ENCODE data around the gene ZNF717.
"Not testable (repeated sequence)": the region's sequence is repeated elsewhere in the genome, so short reads cannot be mapped to it uniquely, and the experiment has no call there.

Gene ZNF717

DNA sequence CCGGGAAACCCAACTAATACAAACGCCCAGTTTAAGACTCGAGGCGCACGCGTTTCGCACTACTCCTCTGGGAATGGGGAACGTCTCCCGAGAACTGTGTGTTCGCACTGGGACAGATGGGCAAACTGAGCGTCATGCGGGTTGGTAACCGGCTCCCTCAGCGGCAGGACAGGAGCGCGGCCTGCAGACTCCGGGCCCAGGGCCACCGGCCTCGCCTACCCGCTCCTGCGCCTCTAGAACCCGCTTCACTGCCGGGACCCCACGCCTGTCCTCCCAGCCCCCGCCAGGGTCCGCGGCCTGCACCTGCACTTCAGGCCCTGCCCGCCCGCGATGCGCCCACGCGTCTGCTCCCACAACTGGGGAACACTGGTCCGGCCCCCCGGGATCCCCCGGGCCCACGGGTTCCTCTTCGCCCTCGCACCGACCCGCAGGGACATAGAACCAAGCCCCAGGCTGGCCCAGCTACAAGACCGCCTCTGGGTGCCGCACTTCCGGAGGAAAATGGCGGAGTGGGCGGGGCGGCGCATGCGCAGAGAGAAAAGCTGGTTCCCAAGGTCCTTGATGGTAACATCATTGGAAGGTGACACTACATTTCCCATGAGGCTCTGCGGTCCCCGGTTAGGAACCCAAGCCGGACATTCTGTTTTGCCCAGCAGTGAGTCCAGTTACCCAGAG, at the start of gene ZNF717:
Gene ZNF717, minus strand, starts transcription at position 469 of the 675 bp plus-strand sequence. CDS start 2,187 bp downstream, outside the sequence.
- DNase-seq (ENCODE audit: low read depth in 1 of 2, low spot score in 1 of 2) = peak; percentile 86 to 93

DNA sequence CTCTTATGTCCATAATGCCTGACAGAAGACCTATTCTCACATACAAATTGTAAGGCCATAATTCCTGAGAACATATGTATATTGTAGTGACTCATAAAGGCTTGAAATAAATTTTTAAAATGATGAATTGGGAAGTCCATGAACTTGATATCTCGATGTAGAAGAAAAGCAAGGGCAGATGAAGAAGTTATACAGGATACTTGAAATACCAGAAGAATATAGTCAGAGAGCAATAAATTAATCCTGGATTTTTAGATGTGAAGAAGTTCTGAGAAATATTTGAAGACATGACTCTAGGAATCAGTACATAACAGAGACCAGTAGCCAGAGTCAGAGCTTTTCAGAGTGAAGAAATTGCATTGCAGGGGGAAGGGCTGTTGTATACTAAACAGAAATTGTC, 45.7 kb upstream of the ZNF717 start:
- not testable (repeated sequence) for DNase-seq (ENCODE audit: low read depth in 1 of 2, low spot score in 1 of 2)

DNA sequence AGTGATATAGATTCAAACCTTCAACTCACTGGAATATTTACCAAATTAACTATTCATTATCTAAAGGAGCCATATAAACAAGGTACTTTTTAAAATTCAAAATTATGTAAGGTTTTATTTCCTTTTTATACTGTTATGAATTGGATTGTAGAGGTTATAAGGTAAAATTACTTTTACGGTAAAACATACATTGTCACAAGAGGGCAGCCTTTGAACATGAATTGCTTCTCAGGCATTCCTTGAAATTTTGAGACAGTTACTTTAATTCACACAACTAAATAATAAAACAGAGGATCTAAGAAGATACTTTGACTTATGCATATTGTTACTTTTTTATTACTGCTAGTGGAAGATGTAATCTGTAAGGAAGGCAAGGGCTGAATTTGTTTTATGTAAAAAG, 32.7 kb upstream of the ZNF717 start:
- not testable (repeated sequence) for DNase-seq (ENCODE audit: low read depth in 1 of 2, low spot score in 1 of 2)

DNA sequence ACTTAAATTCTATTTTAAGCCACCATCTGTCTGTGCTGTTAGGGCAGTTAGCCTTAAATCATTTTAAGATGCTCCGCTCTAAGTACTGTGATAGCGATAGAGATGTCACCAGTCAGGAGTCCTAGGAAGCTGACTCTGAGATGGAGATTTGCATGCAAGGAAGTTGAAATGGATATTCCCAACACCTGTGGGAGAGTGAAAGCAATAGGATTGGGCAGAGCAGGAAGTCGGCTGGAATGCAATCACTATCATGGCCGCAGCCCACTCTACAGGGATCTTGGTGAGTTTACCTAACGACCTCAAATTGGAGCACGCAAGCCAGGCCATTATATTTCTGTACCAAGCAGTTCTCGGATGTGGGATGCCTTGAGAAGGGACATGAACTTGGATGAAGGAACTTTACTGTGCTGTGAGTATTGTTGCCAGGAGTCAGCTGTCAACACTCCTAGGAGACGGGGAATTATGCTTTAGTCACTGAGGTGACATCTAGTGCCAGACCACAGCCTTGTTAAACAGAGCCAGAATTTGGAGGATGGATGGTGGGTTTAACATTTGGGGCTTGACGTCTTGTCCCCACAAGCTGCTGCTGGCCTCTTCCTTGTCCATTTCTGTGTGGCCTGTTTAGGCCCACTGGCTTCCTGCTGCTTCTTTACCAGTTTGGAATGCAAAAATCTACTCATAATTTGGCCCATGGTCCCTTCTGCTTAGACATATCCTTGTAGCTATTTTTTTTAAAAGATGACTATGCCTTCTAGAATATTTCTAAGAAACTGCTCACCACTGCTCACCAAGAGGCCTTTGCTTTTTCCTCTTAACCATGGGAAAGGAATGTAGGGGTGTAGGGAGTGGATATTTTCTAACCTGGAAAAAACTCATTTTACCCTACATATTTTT, 31.2 kb upstream of the ZNF717 start:
- not testable (repeated sequence) for DNase-seq (ENCODE audit: low read depth in 1 of 2, low spot score in 1 of 2)

DNA sequence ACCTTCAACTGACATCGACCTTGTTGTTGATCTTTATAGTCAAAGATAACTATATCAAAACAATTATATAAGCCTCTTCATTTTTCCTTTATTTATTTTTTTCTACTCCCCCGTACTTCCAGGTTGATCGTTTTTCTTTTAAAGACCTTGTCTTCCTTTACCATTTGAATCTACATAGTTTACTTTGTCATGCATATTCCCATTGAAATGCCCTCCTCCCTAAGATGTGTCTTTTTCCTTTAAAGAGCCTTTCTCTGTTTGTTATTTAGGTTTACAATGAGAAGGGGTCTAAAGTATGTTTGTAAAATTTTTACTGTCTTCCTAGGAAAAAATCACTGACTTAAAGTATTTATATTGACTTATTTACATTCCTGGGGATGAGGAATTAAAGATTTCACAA, 29.4 kb upstream of the ZNF717 start:
- DNase-seq (ENCODE audit: low read depth in 1 of 2, low spot score in 1 of 2) = no peak

DNA sequence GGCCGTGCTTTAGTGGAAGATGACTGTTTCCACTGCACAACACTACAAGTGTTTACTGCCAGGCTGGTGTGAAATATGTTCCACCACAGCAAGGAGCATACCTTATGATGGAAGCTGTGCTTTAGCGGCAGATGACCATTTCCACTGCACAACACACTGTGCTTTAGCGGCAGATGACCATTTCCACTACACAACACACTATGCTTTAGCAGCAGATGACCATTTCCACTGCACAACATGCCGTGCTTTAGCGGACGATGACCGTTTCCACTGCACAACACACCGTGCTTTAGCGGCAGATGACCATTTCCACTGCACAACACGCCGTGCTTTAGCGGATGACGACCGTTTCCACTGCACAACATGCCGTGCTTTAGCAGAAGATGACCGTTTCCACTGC, 2.8 kb downstream of the ZNF717 start:
- no peak for DNase-seq (ENCODE audit: low read depth in 1 of 2, low spot score in 1 of 2)

DNA sequence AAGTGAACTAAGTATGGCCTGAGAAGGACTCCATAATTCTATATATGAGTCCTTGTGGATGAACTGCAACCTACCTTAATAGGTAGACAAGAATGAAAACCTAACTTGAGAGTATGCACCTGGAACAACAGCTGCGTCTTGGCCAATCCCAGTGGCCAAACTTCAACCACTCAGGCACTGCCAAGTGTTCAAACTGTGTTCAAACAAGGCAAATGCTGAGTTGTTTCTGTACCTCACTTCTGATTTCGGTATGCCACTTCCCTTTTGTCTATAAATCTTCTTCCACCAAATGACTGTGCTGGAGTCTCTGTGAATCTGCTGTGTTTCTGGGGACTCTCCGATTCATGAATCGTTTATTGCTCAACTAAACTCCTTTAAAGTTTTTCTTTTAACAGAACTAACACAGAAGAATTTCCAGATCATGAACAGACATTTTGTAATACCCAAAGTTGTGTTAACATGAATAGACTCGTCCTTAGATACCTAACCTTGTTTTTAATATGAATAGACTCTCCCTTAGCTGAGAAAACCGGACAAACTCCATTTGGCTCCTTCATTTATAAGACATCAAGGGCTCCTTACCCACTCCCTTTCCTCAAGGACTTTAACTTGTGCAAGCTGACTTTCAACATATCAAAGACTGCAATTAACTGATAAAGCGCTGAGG, 4.1 kb downstream of the ZNF717 start:
- no peak for DNase-seq (ENCODE audit: low read depth in 1 of 2, low spot score in 1 of 2)

DNA sequence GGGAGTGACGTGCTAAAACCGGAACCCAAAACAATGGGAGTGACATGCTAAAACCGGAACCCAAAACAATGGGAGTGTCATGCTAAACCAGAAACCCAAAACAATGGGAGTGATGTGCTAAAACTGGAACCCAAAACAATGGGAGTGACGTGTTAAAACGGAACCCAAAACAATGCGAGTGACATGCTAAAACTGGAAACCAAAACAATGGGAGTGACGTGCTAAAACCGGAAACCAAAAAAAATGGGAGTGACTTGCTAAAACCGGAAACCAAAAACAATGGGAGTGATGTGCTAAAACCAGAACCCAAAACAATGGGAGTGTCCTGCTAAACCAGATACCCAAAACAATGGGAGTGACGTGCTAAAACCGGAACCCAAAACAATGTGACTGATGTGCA, 7.6 kb downstream of the ZNF717 start:
- not testable (repeated sequence) for DNase-seq (ENCODE audit: low read depth in 1 of 2, low spot score in 1 of 2)

DNA sequence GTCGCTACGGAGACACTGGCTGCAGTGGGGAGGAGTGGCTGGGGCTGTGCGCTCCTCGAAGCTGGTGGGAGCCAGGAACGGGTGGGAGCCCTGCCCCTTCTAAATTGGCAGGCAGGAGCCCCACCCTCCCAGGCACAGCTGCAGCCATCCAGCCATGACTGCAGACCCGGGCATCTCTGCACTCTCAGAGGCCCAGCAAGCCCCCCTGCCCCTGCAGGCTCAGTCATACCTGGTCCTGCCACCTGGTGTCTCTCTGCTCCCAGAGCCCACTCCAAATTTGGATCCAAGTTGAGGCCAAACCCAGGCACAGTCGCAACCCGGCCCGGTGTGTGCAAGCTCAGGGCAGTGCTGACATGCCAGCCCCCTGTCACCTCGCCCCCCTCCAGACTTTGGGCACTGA, 13.7 kb downstream of the ZNF717 start:
- not testable (repeated sequence) for DNase-seq (ENCODE audit: low read depth in 1 of 2, low spot score in 1 of 2)

DNA sequence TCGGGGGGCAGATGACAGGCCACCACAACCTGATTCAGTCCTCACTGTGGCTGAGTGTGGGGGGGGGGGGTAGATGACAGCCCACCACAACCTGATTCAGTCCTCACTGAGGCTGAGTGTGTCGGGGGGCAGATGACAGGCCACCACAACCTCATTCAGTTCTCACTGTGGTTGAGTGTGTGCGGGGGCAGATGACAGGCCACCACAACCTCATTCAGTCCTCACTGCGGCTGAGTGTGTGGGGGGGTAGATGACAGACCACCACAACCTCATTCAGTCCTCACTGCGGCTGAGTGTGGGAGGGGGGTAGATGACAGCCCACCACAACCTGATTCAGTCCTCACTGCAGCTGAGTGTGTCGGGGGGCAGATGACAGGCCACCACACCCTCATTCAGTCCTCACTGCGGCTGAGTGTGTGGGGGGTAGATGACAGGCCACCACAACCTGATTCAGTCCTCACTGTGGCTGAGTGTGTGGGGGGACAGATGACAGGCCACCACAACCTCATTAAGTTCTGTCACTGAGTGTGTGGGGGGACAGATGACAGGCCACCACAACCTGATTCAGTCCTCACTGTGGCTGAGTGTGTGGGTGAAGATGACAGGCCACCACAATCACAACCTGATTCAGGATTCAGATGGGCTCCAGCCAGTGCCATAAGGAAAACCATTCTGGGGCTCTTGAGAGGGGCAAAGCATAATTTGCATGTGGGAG, 16.9 kb downstream of the ZNF717 start:
- no peak for DNase-seq (ENCODE audit: low read depth in 1 of 2, low spot score in 1 of 2)

DNA sequence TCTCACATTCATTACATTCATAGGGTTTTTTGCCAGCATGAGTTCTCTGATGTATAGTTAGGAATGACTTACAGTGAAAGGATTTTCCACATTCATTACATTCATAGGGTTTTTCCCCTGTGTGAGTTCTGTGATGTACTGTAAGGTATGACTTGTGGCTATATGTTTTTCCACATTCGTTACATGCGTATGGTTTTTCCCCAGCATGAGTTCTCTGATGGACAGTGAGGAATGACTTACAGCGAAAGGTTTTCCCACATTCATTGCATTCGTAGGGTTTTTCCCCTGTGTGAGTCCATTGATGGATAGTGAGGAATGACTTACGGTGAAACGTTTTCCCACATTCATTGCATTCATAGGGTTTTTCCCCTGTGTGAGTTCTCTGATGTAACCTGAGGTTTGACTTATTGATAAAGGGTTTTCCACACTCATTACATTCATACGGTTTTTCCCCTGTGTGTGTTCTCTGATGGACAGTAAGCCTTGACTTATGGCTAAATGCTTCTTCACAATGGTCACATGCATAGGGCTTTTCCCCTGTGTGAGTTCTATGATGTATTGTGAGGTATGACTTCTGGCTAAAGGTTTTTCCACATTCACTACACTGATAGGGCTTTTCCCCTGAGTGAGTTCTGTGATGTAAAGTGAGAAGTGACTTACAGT, 47.4 kb downstream of the ZNF717 start:
- no peak for DNase-seq (ENCODE audit: low read depth in 1 of 2, low spot score in 1 of 2)

DNA sequence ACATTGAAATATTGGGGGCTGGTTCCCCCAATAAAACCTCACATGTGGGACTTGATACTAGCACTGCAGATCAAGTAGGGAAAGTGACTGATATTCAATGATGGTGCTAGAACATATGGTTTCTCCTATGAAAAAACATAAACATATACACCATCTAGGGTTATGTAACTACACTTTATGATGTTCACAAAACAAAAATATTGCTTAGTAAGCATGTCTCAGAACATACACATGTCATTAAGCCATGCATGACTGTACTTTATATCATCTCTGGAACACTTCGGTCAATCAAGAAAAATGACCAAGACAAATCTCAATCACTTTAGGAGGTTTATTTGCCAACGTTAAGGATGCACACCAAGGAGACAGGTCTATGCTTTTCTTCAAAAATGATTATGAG, 57.4 kb downstream of the ZNF717 start:
- DNase-seq (ENCODE audit: low read depth in 1 of 2, low spot score in 1 of 2) = no peak

DNA sequence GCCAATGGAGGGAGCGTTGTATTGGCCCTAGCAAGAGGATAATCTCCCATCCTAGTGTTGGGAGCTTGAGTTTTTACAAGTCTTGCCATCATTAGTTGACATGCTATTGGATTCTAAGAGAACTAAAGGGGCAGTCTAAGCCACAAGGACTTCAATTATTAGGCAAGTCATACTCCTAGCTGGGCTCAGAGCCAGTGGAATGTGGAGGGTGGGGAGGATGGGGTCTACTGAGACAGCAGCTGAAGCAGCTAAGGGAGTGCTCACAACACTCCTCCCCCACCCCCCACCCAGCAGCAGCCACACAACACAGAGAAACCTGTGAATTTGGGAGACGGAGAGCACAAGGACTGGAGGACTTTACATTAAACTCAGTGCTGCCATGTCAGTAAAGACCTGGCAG, 93.3 kb downstream of the ZNF717 start:
- DNase-seq (ENCODE audit: low read depth in 1 of 2, low spot score in 1 of 2) = no peak

DNA sequence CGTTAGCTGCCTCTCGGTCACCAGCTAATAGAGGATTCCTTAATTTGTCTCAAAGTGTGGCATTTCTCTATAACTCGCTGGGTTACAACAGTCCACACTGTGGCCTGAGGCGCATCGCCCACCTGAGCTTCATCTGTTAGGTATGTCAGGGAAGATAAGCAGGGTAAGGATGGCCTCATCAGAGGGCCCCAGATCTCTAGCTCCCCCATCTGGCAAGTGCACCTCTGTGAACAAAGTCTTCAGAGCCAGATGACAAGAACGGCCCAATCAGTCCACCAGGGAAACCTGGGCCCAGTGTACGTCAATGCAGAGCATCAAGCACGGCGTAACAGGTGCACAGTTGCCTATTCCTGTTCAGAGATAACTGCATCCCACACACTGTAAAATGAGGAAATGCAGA, 98.0 kb downstream of the ZNF717 start:
- DNase-seq (ENCODE audit: low read depth in 1 of 2, low spot score in 1 of 2) = no peak
